Right forelimb (tissue), 1 donor: Measurements from ENCODE around the gene BTBD10.

ENCODE experiments used
- DNase-seq: peaks from one replicate; pipeline ENCODE4 v3.0.0-alpha.2; 2018

BTBD10 gene

GRCh38 chr11:13367115-13367514 lies 95.9 kb downstream of the BTBD10 start:
- no peak for DNase-seq

- no peak for DNase-seq
Measured at GRCh38 chr11:13366266-13367026, 96.6 kb downstream of the BTBD10 start.

GRCh38 chr11:13364388-13364787 lies 98.6 kb downstream of the BTBD10 start:
- DNase-seq: no peak

GRCh38 chr11:13362596-13363109 lies 100.4 kb downstream of the BTBD10 start:
- no peak for DNase-seq

- DNase-seq: no peak
Measured at GRCh38 chr11:13358596-13359270, 104.3 kb downstream of the BTBD10 start.

- no peak for DNase-seq
Measured at GRCh38 chr11:13357232-13357631, 105.8 kb downstream of the BTBD10 start.

GRCh38 chr11:13355191-13355590 lies 107.8 kb downstream of the BTBD10 start:
- DNase-seq: no peak

- no peak for DNase-seq
Measured at GRCh38 chr11:13354335-13354734, 108.7 kb downstream of the BTBD10 start.

- DNase-seq: no peak
Measured at GRCh38 chr11:13352711-13353110, 110.3 kb downstream of the BTBD10 start.

GRCh38 chr11:13349581-13349980 lies 113.4 kb downstream of the BTBD10 start:
- no peak for DNase-seq

GRCh38 chr11:13349046-13349445 lies 114.0 kb downstream of the BTBD10 start:
- no peak for DNase-seq

GRCh38 chr11:13348305-13348704 lies 114.7 kb downstream of the BTBD10 start:
- DNase-seq: no peak

GRCh38 chr11:13347901-13348300 lies 115.1 kb downstream of the BTBD10 start:
- no peak for DNase-seq

GRCh38 chr11:13346470-13346869 lies 116.6 kb downstream of the BTBD10 start:
- no peak for DNase-seq

GRCh38 chr11:13344818-13345217 lies 118.2 kb downstream of the BTBD10 start:
- DNase-seq: no peak

- DNase-seq: peak; percentile 73
Measured at GRCh38 chr11:13343931-13344717, 118.9 kb downstream of the BTBD10 start.

- no peak for DNase-seq
Measured at GRCh38 chr11:13343067-13343466, 120.0 kb downstream of the BTBD10 start.

GRCh38 chr11:13341026-13341425 lies 122.0 kb downstream of the BTBD10 start:
- no peak for DNase-seq

GRCh38 chr11:13339195-13340153 lies 123.5 kb downstream of the BTBD10 start:
- DNase-seq: no peak

GRCh38 chr11:13338427-13339069 lies 124.5 kb downstream of the BTBD10 start:
- DNase-seq: no peak

- no peak for DNase-seq
Measured at GRCh38 chr11:13338019-13338426, 125.0 kb downstream of the BTBD10 start.
